GM12874 (cell line): ENCODE data around the gene FUBP3.

ENCODE experiments used
- CTCF ChIP-seq: IDR thresholded peaks from 2 replicates; pipeline ENCODE4 v1.5.1; 2011; ENCODE audit warnings: low read depth, mild to moderate bottlenecking, control low read depth, low read length, moderate library complexity; ENCODE audit not compliant: insufficient read depth

FUBP3 gene

GRCh38 chr9:130638284-130639123 lies 59.1 kb downstream of the FUBP3 start:
- TF ChIP-seq CTCF, result no peak

- no peak for TF ChIP-seq CTCF
These were observed 59.9 kb downstream of the FUBP3 start for GRCh38 chr9:130639124-130639765.

- TF ChIP-seq CTCF, result no peak
These were observed 60.6 kb downstream of the FUBP3 start for GRCh38 chr9:130639866-130640555.

GRCh38 chr9:130640681-130641080 lies 61.3 kb downstream of the FUBP3 start:
- TF ChIP-seq CTCF, result no peak

- TF ChIP-seq CTCF, result no peak
These were observed 63.5 kb downstream of the FUBP3 start for GRCh38 chr9:130642926-130643325.

GRCh38 chr9:130651221-130651620 lies 71.8 kb downstream of the FUBP3 start:
- TF ChIP-seq CTCF, result no peak

GRCh38 chr9:130651752-130652151 lies 72.4 kb downstream of the FUBP3 start:
- TF ChIP-seq CTCF, result no peak
